DND-41 (cell line): ENCODE results near the gene LYPD3.

ENCODE experiments used
- ATAC-seq: fragments of 200-7000 bp; cut with Tn5 transposase; 3 replicates; pipeline ENCODE4 v1.9.1; 2021; ENCODE audit warnings: low read depth; ENCODE audit not compliant: insufficient read depth
- DNase-seq: peaks from one replicate; pipeline ENCODE4 v3.0.0-alpha.2; 2020
- H2AFZ ChIP-seq: 2 replicates; pipeline ENCODE4 v1.6.0; 2012; ENCODE audit warnings: low read depth, low read length
- H3K27ac ChIP-seq: 2 replicates; pipeline ENCODE4 v1.5.1; 2012; ENCODE audit warnings: low read length, inconsistent platforms
- H3K27me3 ChIP-seq: fragments of 200-600 bp; sonication (generic); 2 replicates; pipeline ENCODE4 v1.6.0; 2012; ENCODE audit warnings: low read length, mild to moderate bottlenecking, inconsistent platforms; ENCODE audit not compliant: insufficient read depth, poor library complexity
- H3K36me3 ChIP-seq: 2 replicates; pipeline ENCODE4 v1.5.1; 2012; ENCODE audit warnings: low read length, inconsistent platforms; ENCODE audit not compliant: insufficient read depth
- H3K4me1 ChIP-seq: 2 replicates; pipeline ENCODE4 v1.5.1; 2012; ENCODE audit warnings: mild to moderate bottlenecking, low read length; ENCODE audit not compliant: insufficient read depth
- H3K4me2 ChIP-seq: 2 replicates; pipeline ENCODE4 v1.6.0; 2012; ENCODE audit warnings: mild to moderate bottlenecking, moderate library complexity, low read length, inconsistent platforms; ENCODE audit not compliant: insufficient read depth
- H3K4me3 ChIP-seq, 2 experiments: fragments of 200-600 bp in 1 of 2; shearing (Covaris generic) in 1 of 2; 2 replicates each; pipeline ENCODE4 v1.5.1; 2012 to 2016; ENCODE audit warnings: inconsistent platforms in 2 of 2, low read length in 2 of 2, mild to moderate bottlenecking in 2 of 2, low read depth in 1 of 2, moderate library complexity in 1 of 2
- H3K79me2 ChIP-seq: 2 replicates; pipeline ENCODE4 v1.6.0; 2012; ENCODE audit warnings: low read length, inconsistent platforms; ENCODE audit not compliant: insufficient read depth
- H3K9ac ChIP-seq: 2 replicates; pipeline ENCODE4 v1.6.0; 2012; ENCODE audit warnings: low read depth, mild to moderate bottlenecking, inconsistent platforms, low read length, moderate library complexity
- H3K9me3 ChIP-seq: 2 replicates; pipeline ENCODE4 v1.5.1; 2012; ENCODE audit warnings: low read length, moderate library complexity, mild to moderate bottlenecking, inconsistent platforms; ENCODE audit not compliant: insufficient read depth, severe bottlenecking
- H4K20me1 ChIP-seq: 2 replicates; pipeline ENCODE4 v1.6.0; 2012; ENCODE audit warnings: low read length; ENCODE audit not compliant: insufficient read depth
- CTCF ChIP-seq: IDR thresholded peaks from 2 replicates; pipeline ENCODE4 v1.5.1; 2012; ENCODE audit warnings: borderline replicate concordance, low read length, moderate library complexity, mild to moderate bottlenecking; ENCODE audit not compliant: poor library complexity, severe bottlenecking; ENCODE audit errors: extremely low read depth
- EZH2 ChIP-seq: IDR thresholded peaks from 3 replicates; pipeline ENCODE4 v1.6.1; 2012; ENCODE audit warnings: borderline replicate concordance, low read depth, mild to moderate bottlenecking, moderate library complexity, low read length, inconsistent platforms; ENCODE audit not compliant: severe bottlenecking

Gene LYPD3

DNA sequence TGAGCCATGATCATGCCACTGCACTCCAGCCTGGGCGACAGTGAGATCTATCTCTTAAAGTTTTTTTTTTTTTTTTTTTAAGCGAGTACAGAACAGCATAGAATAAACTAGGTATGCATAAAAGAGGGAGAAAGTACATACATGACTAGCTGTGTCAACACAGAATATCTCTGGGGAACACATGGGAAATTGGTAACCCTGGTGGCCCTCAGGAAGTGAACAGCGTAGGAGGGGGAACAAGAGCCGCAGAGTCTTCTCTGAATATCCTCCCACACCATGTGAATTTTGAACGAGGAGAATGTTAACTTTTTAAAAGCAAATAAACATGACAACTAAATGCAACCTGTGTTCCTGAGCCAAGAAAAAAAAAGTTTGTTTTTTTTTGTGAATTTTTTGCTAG, 23.9 kb upstream of the LYPD3 start:
- Histone ChIP-seq H3K36me3 (no peaks in the 10 kb centered on the region), H3K79me2 (no peaks in the 10 kb centered on the region), H2AFZ (no peak overlapping the region), H3K4me3 (no peak overlapping the region), H3K9me3 (no peaks in the 10 kb centered on the region), H3K4me2 (no peak overlapping the region), H3K4me1 (no peaks in the 10 kb centered on the region), H3K27me3 (no peaks in the 10 kb centered on the region), H3K9ac (no peak overlapping the region), H3K27ac (no peak overlapping the region), H4K20me1 (no peaks in the 10 kb centered on the region)
- ATAC-seq (no peak), DNase-seq (no peak)
- no peak for TF ChIP-seq EZH2
- TF ChIP-seq CTCF: no peak

- Histone ChIP-seq H3K9me3 (no peaks in the 10 kb centered on the region), H3K9ac (no peak overlapping the region), H4K20me1 (no peaks in the 10 kb centered on the region), H3K4me3 (no peak overlapping the region), H3K4me2 (no peak overlapping the region), H3K27ac (no peak overlapping the region), H3K79me2 (no peaks in the 10 kb centered on the region), H2AFZ (no peak overlapping the region), H3K36me3 (no peaks in the 10 kb centered on the region), H3K27me3 (no peaks in the 10 kb centered on the region), H3K4me1 (no peaks in the 10 kb centered on the region)
- ATAC-seq (no peak), DNase-seq (no peak)
- TF ChIP-seq CTCF (no peak), EZH2 (no peak)
Observed at GRCh38 chr19:43488179-43488578, 22.8 kb upstream of the LYPD3 start.

GRCh38 chr19:43486412-43486811, 21.0 kb upstream of the LYPD3 start:
- TF ChIP-seq CTCF (no peak), EZH2 (no peak)
- Histone ChIP-seq H2AFZ (no peak overlapping the region), H3K4me1 (no peaks in the 10 kb centered on the region), H3K79me2 (no peaks in the 10 kb centered on the region), H3K9me3 (no peaks in the 10 kb centered on the region), H3K27me3 (no peaks in the 10 kb centered on the region), H4K20me1 (no peaks in the 10 kb centered on the region), H3K4me2 (no peak overlapping the region), H3K36me3 (no peaks in the 10 kb centered on the region), H3K9ac (no peak overlapping the region), H3K4me3 (no peak overlapping the region), H3K27ac (no peak overlapping the region)
- DNase-seq (no peak), ATAC-seq (no peak)

DNA sequence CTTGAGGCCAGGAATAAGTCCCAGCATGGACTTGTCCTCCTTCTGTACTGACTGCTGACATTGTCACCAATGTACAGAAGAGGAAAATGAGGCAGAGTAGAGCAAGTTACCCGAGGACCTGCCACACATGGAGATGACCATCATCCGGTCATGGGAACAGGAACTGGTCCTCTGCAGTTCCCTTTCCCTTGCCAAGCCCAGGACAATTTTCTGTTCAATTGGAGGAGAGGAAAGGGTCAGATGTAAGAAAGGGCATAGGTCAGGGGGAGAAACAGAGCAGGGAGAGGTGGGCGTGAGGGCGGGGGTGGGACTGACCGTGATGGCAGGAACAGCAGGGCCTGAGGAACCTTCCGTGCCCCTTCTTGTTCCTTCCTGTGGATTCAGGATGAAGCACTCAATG, 20.5 kb upstream of the LYPD3 start:
- Histone ChIP-seq H3K9ac (no peak overlapping the region), H3K79me2 (no peaks in the 10 kb centered on the region), H3K27me3 (no peaks in the 10 kb centered on the region), H4K20me1 (no peaks in the 10 kb centered on the region), H3K9me3 (no peaks in the 10 kb centered on the region), H3K4me1 (no peaks in the 10 kb centered on the region), H3K36me3 (no peaks in the 10 kb centered on the region), H2AFZ (no peak overlapping the region), H3K4me3 (no peak overlapping the region), H3K4me2 (no peak overlapping the region), H3K27ac (no peak overlapping the region)
- DNase-seq (no peak), ATAC-seq (no peak)
- no peak for TF ChIP-seq CTCF
- TF ChIP-seq EZH2: no peak
